ENCODE results near the gene BMPR2.

The BMPR2 gene

GRCh38 chr2:202608142-202608852 lies 232.2 kb downstream of the BMPR2 start:
- no peak for DNase-seq

GRCh38 chr2:202609381-202610145 lies 233.4 kb downstream of the BMPR2 start:
- DNase-seq = no peak

DNA sequence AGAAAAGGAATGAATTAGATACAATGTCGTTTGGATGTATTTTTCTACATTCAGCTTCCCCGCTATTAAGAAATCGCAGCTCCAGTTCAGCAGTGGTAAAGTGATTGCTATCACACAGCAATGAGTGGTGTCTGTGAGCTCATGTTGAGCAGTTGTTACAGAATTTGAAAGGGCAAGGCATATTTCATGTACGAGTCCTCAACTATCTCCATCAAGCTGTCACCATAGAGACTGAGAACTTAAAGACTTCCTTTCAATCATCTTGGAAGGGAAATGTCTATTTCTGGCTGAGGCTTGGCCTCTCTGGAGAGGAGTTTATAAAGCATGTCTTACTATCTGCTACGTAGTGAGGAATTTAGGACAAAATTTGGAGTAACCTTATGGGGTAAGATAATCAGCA lies 234.3 kb downstream of the BMPR2 start:
- DNase-seq = no peak

GRCh38 chr2:202612145-202612544 lies 236.0 kb downstream of the BMPR2 start:
- DNase-seq = no peak

DNA sequence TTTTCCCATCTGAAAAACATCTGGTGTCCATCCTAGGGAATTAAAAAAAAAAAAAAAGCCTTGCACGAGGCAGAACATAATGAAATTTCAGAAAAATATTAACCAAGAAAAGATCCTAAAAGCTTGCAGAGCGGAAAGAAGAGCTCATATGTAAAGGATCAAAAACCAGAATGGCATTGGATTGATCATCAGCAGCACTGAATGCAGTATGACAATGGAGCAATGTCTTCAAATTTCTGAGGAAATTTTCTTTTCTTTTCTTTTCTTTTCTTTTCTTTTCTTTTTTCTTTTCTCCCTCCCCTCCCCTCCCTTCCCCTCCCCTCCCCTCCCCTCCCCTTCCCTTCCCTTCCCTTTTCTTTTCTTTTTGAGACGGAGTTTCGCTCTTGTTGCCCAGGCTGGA lies 237.4 kb downstream of the BMPR2 start:
- DNase-seq = no peak

All from retina (tissue), 1 donor.